Measurements from ENCODE around the gene SRGAP2B.
"Not testable (repeated sequence)": the region's sequence is repeated elsewhere in the genome, so short reads cannot be mapped to it uniquely, and the experiment has no call there.

GRCh38 chr1:144923640-144924039 lies 171.5 kb downstream of the SRGAP2B start:
- not testable (repeated sequence) for TF ChIP-seq POLR2A (IDR thresholded peaks at IDR 0.05; ENCODE audit: low read length); GATA1 (IDR thresholded peaks at IDR 0.05; ENCODE audit: low read depth, low read length)

Measured in erythroblast (primary cell).